CD4-positive, alpha-beta T cell (primary cell): ENCODE data around the gene RNF169. TPM values are rescaled to one million over a fixed set of nuclear protein-coding genes. Genes with fewer than 3 reads are reported as not detected.

Experiments
- ATAC-seq: fragments of 200-7000 bp; cut with Tn5 transposase; one replicate; pipeline ENCODE4 v1.10.0; 2022; ENCODE audit warnings: mild to moderate bottlenecking; ENCODE audit not compliant: poor library complexity
- CTCF ChIA-PET: fragments of 350-600 bp; sonication (Branson Sonifier 250); formaldehyde crosslinking; loops from one replicate; lab custom pipeline; 2021; ENCODE audit warnings: antibody characterized with exemption, inconsistent platforms; lab: Charles Lee
- POLR2A ChIA-PET: fragments of 350-600 bp; sonication (Branson Sonifier 250); formaldehyde crosslinking; loops from one replicate; lab custom pipeline; 2021; ENCODE audit warnings: antibody characterized with exemption, inconsistent platforms; lab: Charles Lee
- DNase-seq, 14 experiments: peaks; one replicate each; pipeline ENCODE4 v3.0.0-alpha.2; 2013 to 2020; ENCODE audit warnings: mixed read lengths in 2 of 14
- H3K27ac ChIP-seq, 2 donors: one replicate each; pipeline versions ENCODE4 v1.5.1 to v1.7.0; 2013; ENCODE audit warnings: low read length in 2 of 2, low read depth in 1 of 2, mild to moderate bottlenecking in 1 of 2
- H3K27me3 ChIP-seq, 2 experiments: 1 replicate in 1 of 2; 2 replicates in 1 of 2; pipeline versions ENCODE4 v1.6.1 to v1.7.0; 2013; ENCODE audit warnings: low read length in 2 of 2, control low read depth in 1 of 2, mild to moderate bottlenecking in 1 of 2, moderate library complexity in 1 of 2; ENCODE audit not compliant: insufficient read depth in 2 of 2, control insufficient read depth in 1 of 2
- H3K36me3 ChIP-seq: one replicate; pipeline ENCODE4 v1.6.1; 2013; ENCODE audit warnings: low read length, control low read depth; ENCODE audit not compliant: insufficient read depth
- H3K4me1 ChIP-seq: one replicate; pipeline ENCODE4 v1.6.1; 2013; ENCODE audit warnings: low read length, control low read depth; ENCODE audit not compliant: insufficient read depth
- H3K4me3 ChIP-seq: one replicate; pipeline ENCODE4 v1.5.1; 2013; ENCODE audit warnings: mild to moderate bottlenecking, low read length, moderate library complexity
- H3K9me3 ChIP-seq, 2 experiments: 1 replicate in 1 of 2; 2 replicates in 1 of 2; pipeline versions ENCODE4 v1.6.1 to v1.7.0; 2013; ENCODE audit warnings: low read length in 2 of 2, mild to moderate bottlenecking in 2 of 2, control low read depth in 1 of 2, moderate library complexity in 1 of 2; ENCODE audit not compliant: control insufficient read depth in 1 of 2, insufficient read depth in 1 of 2
- H3K27ac Mint-ChIP-seq: one replicate; pipeline ENCODE4 v1.8.0; 2020; ENCODE audit warnings: mixed read lengths
- H3K27me3 Mint-ChIP-seq: one replicate; pipeline ENCODE4 v1.8.0; 2021; ENCODE audit warnings: mixed read lengths
- H3K36me3 Mint-ChIP-seq: one replicate; pipeline ENCODE4 v1.8.0; 2021; ENCODE audit warnings: low read depth, mixed read lengths
- H3K4me1 Mint-ChIP-seq: one replicate; pipeline ENCODE4 v1.8.0; 2021; ENCODE audit warnings: low read depth, mixed read lengths
- H3K4me3 Mint-ChIP-seq: one replicate; pipeline ENCODE4 v1.8.0; 2020; ENCODE audit warnings: mild to moderate bottlenecking, mixed read lengths
- H3K9me3 Mint-ChIP-seq: one replicate; pipeline ENCODE4 v1.8.0; 2020; ENCODE audit warnings: mixed read lengths
- CTCF ChIP-seq: fragments of 200-600 bp; IDR thresholded peaks from one replicate; pipeline ENCODE4 v1.8.0; 2022; ENCODE audit warnings: antibody characterized with exemption, mild to moderate bottlenecking
- intact Hi-C, 2 experiments: fragments of 100-400 bp; cut with DNase I in 1 of 2; cut with micrococcal nuclease in 1 of 2; formaldehyde crosslinking; loops; one replicate each; pipeline versions ENCODE4 v1.15.1 to v1.9.0; 2023 to 2025; cut with DNase I, micrococcal nuclease
- total RNA-seq, 174 experiments: library from RNA in 2 of 174; stranded (reverse) in 2 of 174; gene quantifications; one replicate each; pipeline ENCODE4 v1.2.3 and lab custom pipeline; 2021 to 2026

The RNF169 gene
- total RNA-seq, 2 experiments from 2014 or later = 15.2 to 15.5 TPM

- no peak overlapping the region for H3K27ac ChIP-seq
- no peaks in the 10 kb centered on the region for H3K9me3 Mint-ChIP-seq
- no peak overlapping the region for H3K4me3 ChIP-seq
- H3K4me3 Mint-ChIP-seq = no peak overlapping the region
- H3K4me1 ChIP-seq = no peaks in the 10 kb centered on the region
- H3K9me3 ChIP-seq = no peaks in the 10 kb centered on the region
- ChIA-PET CTCF (no interaction called here), POLR2A (no interaction called here)
- H3K4me1 Mint-ChIP-seq = peaks cover 46% of the 10 kb centered on the region
- no peaks in the 10 kb centered on the region for H3K27me3 Mint-ChIP-seq
- DNase-seq (no peak), ATAC-seq (no peak)
- no peak for TF ChIP-seq CTCF
- H3K27ac Mint-ChIP-seq = no peak overlapping the region
- intact Hi-C loops = no loop called here
- H3K36me3 ChIP-seq = no peaks in the 10 kb centered on the region
- peaks cover 23% of the 10 kb centered on the region for H3K36me3 Mint-ChIP-seq
- no peaks in the 10 kb centered on the region for H3K27me3 ChIP-seq
Observed at GRCh38 chr11:74806267-74806666, 57.6 kb downstream of the RNF169 start.

- ChIA-PET POLR2A (no interaction called here), CTCF (no interaction called here)
- intact Hi-C loops = no loop called here
- no peak for TF ChIP-seq CTCF
- peaks cover 3% of the 10 kb centered on the region for H3K36me3 ChIP-seq
- Mint-ChIP-seq H3K4me3 (no peak overlapping the region), H3K27ac (no peak overlapping the region), H3K4me1 (peaks cover 30% of the 10 kb centered on the region), H3K36me3 (peaks cover 36% of the 10 kb centered on the region), H3K9me3 (no peaks in the 10 kb centered on the region), H3K27me3 (no peaks in the 10 kb centered on the region)
- no peaks in the 10 kb centered on the region for H3K4me1 ChIP-seq
- no peak overlapping the region for H3K4me3 ChIP-seq
- H3K9me3 ChIP-seq = no peaks in the 10 kb centered on the region
- H3K27ac ChIP-seq = no peak overlapping the region
- DNase-seq = no peak
- H3K27me3 ChIP-seq = no peaks in the 10 kb centered on the region
- ATAC-seq = no peak
Observed at GRCh38 chr11:74809801-74810200, 61.2 kb downstream of the RNF169 start.

- no peak for DNase-seq
- POLR2A ChIA-PET = no interaction called here
- Mint-ChIP-seq H3K4me3 (no peak overlapping the region), H3K27me3 (no peaks in the 10 kb centered on the region), H3K36me3 (peaks cover 79% of the 10 kb centered on the region), H3K9me3 (no peaks in the 10 kb centered on the region), H3K27ac (no peak overlapping the region), H3K4me1 (peaks cover 48% of the 10 kb centered on the region)
- Histone ChIP-seq H3K36me3 (peaks cover 38% of the 10 kb centered on the region), H3K9me3 (no peaks in the 10 kb centered on the region), H3K4me1 (peaks cover 3% of the 10 kb centered on the region), H3K27ac (no peak overlapping the region), H3K4me3 (no peak overlapping the region), H3K27me3 (no peaks in the 10 kb centered on the region)
- CTCF ChIA-PET = no interaction called here
- intact Hi-C loops = no loop called here
- no peak for TF ChIP-seq CTCF
- ATAC-seq = no peak
Observed at GRCh38 chr11:74815966-74816365, 67.3 kb downstream of the RNF169 start.
